Activated naive CD4-positive, alpha-beta T cell (primary cell): ENCODE results near the gene MSH2.

Experiments
- DNase-seq, 4 experiments: peaks; one replicate each; lab custom pipeline; 2025; lab: John Stamatoyannopoulos, UW

Gene MSH2

GRCh38 chr2:47508641-47509040 lies 105.7 kb downstream of the MSH2 start:
- DNase-seq, result no peak

GRCh38 chr2:47509250-47509649 lies 106.3 kb downstream of the MSH2 start:
- DNase-seq, result no peak

- no peak for DNase-seq
Observed at GRCh38 chr2:47509821-47510385, 106.9 kb downstream of the MSH2 start.

GRCh38 chr2:47510745-47511144 lies 107.8 kb downstream of the MSH2 start:
- DNase-seq, result no peak

- DNase-seq, result no peak
Observed at GRCh38 chr2:47512581-47513083, 109.7 kb downstream of the MSH2 start.

- no peak for DNase-seq
Observed at GRCh38 chr2:47513981-47514520, 111.1 kb downstream of the MSH2 start.

- no peak for DNase-seq
Observed at GRCh38 chr2:47516360-47517104, 113.6 kb downstream of the MSH2 start.

GRCh38 chr2:47518497-47519146 lies 115.7 kb downstream of the MSH2 start:
- no peak for DNase-seq

GRCh38 chr2:47519147-47519537 lies 116.2 kb downstream of the MSH2 start:
- DNase-seq, result no peak

GRCh38 chr2:47519604-47520301 lies 116.8 kb downstream of the MSH2 start:
- no peak for DNase-seq

GRCh38 chr2:47520302-47520630 lies 117.3 kb downstream of the MSH2 start:
- no peak for DNase-seq

GRCh38 chr2:47520825-47521665 lies 118.1 kb downstream of the MSH2 start:
- peak; percentile 17 to 53 (median 41) for DNase-seq

- no peak for DNase-seq
Observed at GRCh38 chr2:47521666-47522285, 118.8 kb downstream of the MSH2 start.

- DNase-seq, result no peak
Observed at GRCh38 chr2:47525167-47525566, 122.2 kb downstream of the MSH2 start.

GRCh38 chr2:47528455-47528854 lies 125.5 kb downstream of the MSH2 start:
- DNase-seq, result no peak

GRCh38 chr2:47528874-47529273 lies 125.9 kb downstream of the MSH2 start:
- DNase-seq, result no peak

- DNase-seq, result no peak
Observed at GRCh38 chr2:47530105-47530760, 127.3 kb downstream of the MSH2 start.

- no peak for DNase-seq
Observed at GRCh38 chr2:47531378-47532042, 128.6 kb downstream of the MSH2 start.
